SK-N-SH treated with all-trans-retinoic acid at 6 μM for 48 hours (cell line): ENCODE measurements around the gene RPRD1B.
A peak's percentile ranks its signal among the peaks of the same experiment; 100 is the strongest.

Experiments
- ATAC-seq: fragments of 200-7000 bp; cut with Tn5 transposase; 3 replicates; pipeline ENCODE4 v1.9.1; 2020; ENCODE audit warnings: mild to moderate bottlenecking, moderate library complexity
- ARNTL ChIP-seq: fragments of 450-650 bp; formaldehyde crosslinking; IDR thresholded peaks from 2 replicates; pipeline ENCODE4 v1.5.0; 2020; ENCODE audit warnings: low read depth, mild to moderate bottlenecking, moderate library complexity, borderline replicate concordance
- BACH2 ChIP-seq: fragments of 250-450 bp; sonication (Bioruptor Pico); IDR thresholded peaks from 2 replicates; pipeline ENCODE4 v1.9.0; 2021; ENCODE audit warnings: mild to moderate bottlenecking, borderline replicate concordance
- CREB5 ChIP-seq: fragments of 250-450 bp; sonication (Bioruptor Pico); IDR thresholded peaks from 2 replicates; pipeline ENCODE4 v1.5.1; 2020; ENCODE audit warnings: low read depth, mild to moderate bottlenecking, moderate library complexity
- CSDC2 ChIP-seq: fragments of 250-450 bp; sonication (Bioruptor Pico); IDR thresholded peaks from 2 replicates; pipeline ENCODE4 v1.5.0; 2020; ENCODE audit warnings: mild to moderate bottlenecking, moderate library complexity
- CSRNP3 ChIP-seq: fragments of 250-450 bp; sonication (Bioruptor Pico); IDR thresholded peaks from 2 replicates; pipeline ENCODE4 v1.5.1; 2021; ENCODE audit warnings: mild to moderate bottlenecking, moderate library complexity
- GLIS3 ChIP-seq: fragments of 250-450 bp; sonication (Bioruptor Pico); IDR thresholded peaks from 2 replicates; pipeline ENCODE4 v1.5.0; 2020; ENCODE audit warnings: mild to moderate bottlenecking, moderate library complexity
- ISL1 ChIP-seq: fragments of 250-450 bp; sonication (Bioruptor Pico); IDR thresholded peaks from 2 replicates; pipeline ENCODE4 v2.1.2; 2022; ENCODE audit warnings: mild to moderate bottlenecking, moderate library complexity
- OSR1 ChIP-seq: fragments of 250-450 bp; sonication (Bioruptor Pico); IDR thresholded peaks from 2 replicates; pipeline ENCODE4 v1.8.0; 2022; ENCODE audit warnings: moderate library complexity, mild to moderate bottlenecking, inconsistent platforms
- PATZ1 ChIP-seq: fragments of 250-450 bp; sonication (Bioruptor Pico); IDR thresholded peaks from 2 replicates; pipeline ENCODE4 v1.8.0; 2020; ENCODE audit warnings: mild to moderate bottlenecking, moderate library complexity, borderline replicate concordance
- RARB ChIP-seq: fragments of 250-450 bp; sonication (Bioruptor Pico); IDR thresholded peaks from 2 replicates; pipeline ENCODE4 v1.8.0; 2021; ENCODE audit warnings: mild to moderate bottlenecking, moderate library complexity
- SNAI2 ChIP-seq: fragments of 250-450 bp; sonication (Bioruptor Pico); IDR thresholded peaks from 2 replicates; pipeline ENCODE4 v1.5.0; 2020; ENCODE audit warnings: mild to moderate bottlenecking, moderate library complexity
- TCF4 ChIP-seq: fragments of 250-450 bp; sonication (Bioruptor Pico); IDR thresholded peaks from 2 replicates; pipeline ENCODE4 v1.8.0; 2021; ENCODE audit warnings: mild to moderate bottlenecking, moderate library complexity, borderline replicate concordance
- TOX ChIP-seq: fragments of 250-450 bp; sonication (Bioruptor Pico); IDR thresholded peaks from 2 replicates; pipeline ENCODE4 v1.8.0; 2021; ENCODE audit warnings: mild to moderate bottlenecking, moderate library complexity, borderline replicate concordance
- TSHZ2 ChIP-seq: fragments of 250-450 bp; sonication (Bioruptor Pico); IDR thresholded peaks from 2 replicates; pipeline ENCODE4 v1.5.0; 2020; ENCODE audit warnings: mild to moderate bottlenecking, moderate library complexity
- ZC3H10 ChIP-seq: fragments of 250-450 bp; sonication (Bioruptor Pico); IDR thresholded peaks from 2 replicates; pipeline ENCODE4 v1.5.1; 2021; ENCODE audit warnings: mild to moderate bottlenecking, moderate library complexity
- ZFP3 ChIP-seq: fragments of 250-450 bp; sonication (Bioruptor Pico); IDR thresholded peaks from 2 replicates; pipeline ENCODE4 v1.5.0; 2020; ENCODE audit warnings: mild to moderate bottlenecking, moderate library complexity
- ZFP30 ChIP-seq: fragments of 450-650 bp; formaldehyde crosslinking; IDR thresholded peaks from 2 replicates; pipeline ENCODE4 v1.5.0; 2022; ENCODE audit warnings: mild to moderate bottlenecking, moderate library complexity
- ZNF565 ChIP-seq: fragments of 450-650 bp; formaldehyde crosslinking; conservative IDR thresholded peaks from 2 replicates; pipeline ENCODE4 v1.5.0; 2020; ENCODE audit warnings: low read depth, mild to moderate bottlenecking, moderate library complexity
- ZNF70 ChIP-seq: fragments of 450-650 bp; formaldehyde crosslinking; IDR thresholded peaks from 2 replicates; pipeline ENCODE4 v1.5.0; 2020; ENCODE audit warnings: mild to moderate bottlenecking, moderate library complexity
- ZNF8 ChIP-seq: fragments of 450-650 bp; formaldehyde crosslinking; IDR thresholded peaks from 2 replicates; pipeline ENCODE4 v1.5.0; 2020; ENCODE audit warnings: mild to moderate bottlenecking, moderate library complexity
- TF ChIP-seq, protein P1 (sequence below): fragments of 250-450 bp; sonication (Bioruptor Pico); IDR thresholded peaks from 2 replicates; pipeline ENCODE4 v1.8.0; 2021; ENCODE audit warnings: low read depth, mild to moderate bottlenecking, moderate library complexity, borderline replicate concordance

RPRD1B gene

GRCh38 chr20:38120625-38120988, 87.1 kb downstream of the RPRD1B start:
- no peak for ATAC-seq
- TF ChIP-seq OSR1 (CRISPR knock-in tag) = no peak
- peak; percentile 79; the same call in 1 of the 2 replicates for TF ChIP-seq ZNF70 (CRISPR knock-in tag)
- TF ChIP-seq, all 23 proteins: peak for 1

GRCh38 chr20:38121741-38122140, 88.2 kb downstream of the RPRD1B start:
- TF ChIP-seq SNAI2 (CRISPR knock-in tag) (no peak), TOX (CRISPR knock-in tag) (no peak), ZNF8 (CRISPR knock-in tag) (no peak), ZNF565 (no peak), OSR1 (CRISPR knock-in tag) (no peak), CSDC2 (no peak), ARNTL (no peak), TSHZ2 (CRISPR knock-in tag) (no peak), TCF4 (no peak), GLIS3 (CRISPR knock-in tag) (no peak), ZFP30 (CRISPR knock-in tag) (no peak), CREB5 (CRISPR knock-in tag) (no peak), ZNF70 (CRISPR knock-in tag) (no peak), ZC3H10 (CRISPR knock-in tag) (no peak), CSRNP3 (CRISPR knock-in tag) (no peak), PATZ1 (CRISPR knock-in tag) (no peak), BACH2 (CRISPR knock-in tag) (no peak), ISL1 (CRISPR knock-in tag) (no peak)
- no peak for ATAC-seq

GRCh38 chr20:38123021-38123587, 89.6 kb downstream of the RPRD1B start:
- peak; percentile 69; the same call in 1 of the 2 replicates for TF ChIP-seq SNAI2 (CRISPR knock-in tag)
- no peak for TF ChIP-seq BACH2 (CRISPR knock-in tag)
- TF ChIP-seq ZFP3 (CRISPR knock-in tag) = peak; percentile 62; the same call in 1 of the 2 replicates
- no peak for TF ChIP-seq ZC3H10 (CRISPR knock-in tag)
- peak; percentile 83; the same call in 1 of the 2 replicates for TF ChIP-seq CSDC2
- peak; percentile 23 for ATAC-seq

- ATAC-seq = peak; percentile 19
- TF ChIP-seq TCF4 (no peak), RARB (0 out of 2 replicates have a peak, but pooled peaks have one; percentile 31), TOX (CRISPR knock-in tag) (no peak), PATZ1 (CRISPR knock-in tag) (no peak), CREB5 (CRISPR knock-in tag) (no peak; the same call in 1 of the 2 replicates), BACH2 (CRISPR knock-in tag) (no peak), GLIS3 (CRISPR knock-in tag) (no peak), ZC3H10 (CRISPR knock-in tag) (no peak), ZNF8 (CRISPR knock-in tag) (no peak), SNAI2 (CRISPR knock-in tag) (peak; percentile 64), ZFP3 (CRISPR knock-in tag) (0 out of 2 replicates have a peak, but pooled peaks have one; percentile 84)
- TF ChIP-seq, protein P1, sequence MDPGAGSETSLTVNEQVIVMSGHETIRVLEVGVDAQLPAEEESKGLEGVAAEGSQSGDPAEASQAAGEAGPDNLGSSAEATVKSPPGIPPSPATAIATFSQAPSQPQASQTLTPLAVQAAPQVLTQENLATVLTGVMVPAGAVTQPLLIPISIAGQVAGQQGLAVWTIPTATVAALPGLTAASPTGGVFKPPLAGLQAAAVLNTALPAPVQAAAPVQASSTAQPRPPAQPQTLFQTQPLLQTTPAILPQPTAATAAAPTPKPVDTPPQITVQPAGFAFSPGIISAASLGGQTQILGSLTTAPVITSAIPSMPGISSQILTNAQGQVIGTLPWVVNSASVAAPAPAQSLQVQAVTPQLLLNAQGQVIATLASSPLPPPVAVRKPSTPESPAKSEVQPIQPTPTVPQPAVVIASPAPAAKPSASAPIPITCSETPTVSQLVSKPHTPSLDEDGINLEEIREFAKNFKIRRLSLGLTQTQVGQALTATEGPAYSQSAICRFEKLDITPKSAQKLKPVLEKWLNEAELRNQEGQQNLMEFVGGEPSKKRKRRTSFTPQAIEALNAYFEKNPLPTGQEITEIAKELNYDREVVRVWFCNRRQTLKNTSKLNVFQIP (CRISPR knock-in tag) = no peak
Measured at GRCh38 chr20:38125157-38126056, 91.9 kb downstream of the RPRD1B start.
